Karpas-422 (cell line): ENCODE measurements around the gene SLC29A1. TPM values are rescaled to one million over a fixed set of nuclear protein-coding genes. Genes with fewer than 3 reads are reported as not detected.
A peak's percentile ranks its signal among the peaks of the same experiment; 100 is the strongest.

ENCODE experiments used
- DNase-seq: peaks from one replicate; pipeline ENCODE4 v3.0.0-alpha.2; 2015
- H2AFZ ChIP-seq: fragments of 200-600 bp; sonication (generic); 2 replicates; pipeline ENCODE4 v1.6.1; 2014; ENCODE audit warnings: antibody characterized with exemption, low read length, mixed read lengths
- H3K27ac ChIP-seq: fragments of 200-600 bp; sonication (generic); 2 replicates; pipeline ENCODE4 v1.5.1; 2014; ENCODE audit warnings: mild to moderate bottlenecking, low read length, moderate library complexity
- H3K27me3 ChIP-seq: fragments of 200-600 bp; sonication (generic); 2 replicates; pipeline ENCODE4 v1.6.1; 2014; ENCODE audit warnings: low read length, mixed read lengths
- H3K36me3 ChIP-seq: fragments of 200-600 bp; sonication (generic); 2 replicates; pipeline ENCODE4 v1.6.1; 2014; ENCODE audit warnings: low read length, mixed read lengths; ENCODE audit not compliant: insufficient read depth
- H3K4me1 ChIP-seq: fragments of 200-600 bp; sonication (generic); 2 replicates; pipeline ENCODE4 v1.6.1; 2014; ENCODE audit warnings: mild to moderate bottlenecking, low read length, mixed read lengths
- H3K4me2 ChIP-seq: fragments of 200-600 bp; sonication (generic); 2 replicates; pipeline ENCODE4 v1.6.1; 2014; ENCODE audit warnings: low read length, low read depth, mild to moderate bottlenecking; ENCODE audit not compliant: poor library complexity, severe bottlenecking
- H3K4me3 ChIP-seq: fragments of 200-600 bp; sonication (generic); 2 replicates; pipeline ENCODE4 v1.5.1; 2014; ENCODE audit warnings: mild to moderate bottlenecking, antibody characterized with exemption, low read length, mixed read lengths
- H3K79me2 ChIP-seq: fragments of 200-600 bp; sonication (generic); 2 replicates; pipeline ENCODE4 v1.6.1; 2014; ENCODE audit warnings: mild to moderate bottlenecking, low read length, mixed read lengths
- H3K9ac ChIP-seq: fragments of 200-600 bp; sonication (generic); 2 replicates; pipeline ENCODE4 v1.6.0; 2014; ENCODE audit warnings: low read length
- H3K9me2 ChIP-seq: fragments of 200-600 bp; sonication (generic), shearing (Covaris generic); replicated peaks from 2 replicates; pipeline ENCODE4 v1.6.0; 2014; ENCODE audit warnings: mild to moderate bottlenecking, low read length, moderate library complexity; ENCODE audit not compliant: insufficient read depth
- H3K9me3 ChIP-seq: fragments of 300-700, 200-600 bp; sonication (generic); 2 replicates; pipeline ENCODE4 v1.6.1; 2014; ENCODE audit warnings: low read length, mixed read lengths
- H4K20me1 ChIP-seq: fragments of 200-600 bp; sonication (generic); 2 replicates; pipeline ENCODE4 v1.6.1; 2014; ENCODE audit warnings: mild to moderate bottlenecking, antibody characterized with exemption, low read length, low read depth; ENCODE audit not compliant: insufficient read depth
- total RNA-seq: library from RNA; depleted of rRNA; stranded (reverse); fragments of >200 nt; shearing (Covaris generic); gene quantifications from 2 replicates; pipeline ENCODE4 v1.2.3, GENCODE V29; 2014; ENCODE audit warnings: low replicate concordance

The SLC29A1 gene
- total RNA-seq, 1 experiment from 2014 or later = 26.9 TPM

GRCh38 chr6:44234101-44235025, 11.0 kb downstream of the SLC29A1 start:
- no peaks in the 10 kb centered on the region for H3K79me2 ChIP-seq
- H3K4me1 ChIP-seq = peaks cover 16% of the 10 kb centered on the region
- no peak overlapping the region for H3K4me2 ChIP-seq
- H3K9me3 ChIP-seq = no peaks in the 10 kb centered on the region
- no peaks in the 10 kb centered on the region for H3K27me3 ChIP-seq
- no peaks in the 10 kb centered on the region for H4K20me1 ChIP-seq
- H3K27ac ChIP-seq = no peak overlapping the region
- H3K4me3 ChIP-seq = no peak overlapping the region
- H2AFZ ChIP-seq = no peak overlapping the region
- no peak overlapping the region for H3K9ac ChIP-seq
- DNase-seq = peak; percentile 70
- H3K36me3 ChIP-seq = no peaks in the 10 kb centered on the region; the same call in 1 of the 2 replicates
- H3K9me2 ChIP-seq = no peaks in the 10 kb centered on the region

- no peaks in the 10 kb centered on the region; the same call in 1 of the 2 replicates for H3K36me3 ChIP-seq
- peaks cover 16% of the 10 kb centered on the region for H3K4me1 ChIP-seq
- DNase-seq = no peak
Measured at GRCh38 chr6:44235269-44235668, 11.9 kb downstream of the SLC29A1 start.

DNA sequence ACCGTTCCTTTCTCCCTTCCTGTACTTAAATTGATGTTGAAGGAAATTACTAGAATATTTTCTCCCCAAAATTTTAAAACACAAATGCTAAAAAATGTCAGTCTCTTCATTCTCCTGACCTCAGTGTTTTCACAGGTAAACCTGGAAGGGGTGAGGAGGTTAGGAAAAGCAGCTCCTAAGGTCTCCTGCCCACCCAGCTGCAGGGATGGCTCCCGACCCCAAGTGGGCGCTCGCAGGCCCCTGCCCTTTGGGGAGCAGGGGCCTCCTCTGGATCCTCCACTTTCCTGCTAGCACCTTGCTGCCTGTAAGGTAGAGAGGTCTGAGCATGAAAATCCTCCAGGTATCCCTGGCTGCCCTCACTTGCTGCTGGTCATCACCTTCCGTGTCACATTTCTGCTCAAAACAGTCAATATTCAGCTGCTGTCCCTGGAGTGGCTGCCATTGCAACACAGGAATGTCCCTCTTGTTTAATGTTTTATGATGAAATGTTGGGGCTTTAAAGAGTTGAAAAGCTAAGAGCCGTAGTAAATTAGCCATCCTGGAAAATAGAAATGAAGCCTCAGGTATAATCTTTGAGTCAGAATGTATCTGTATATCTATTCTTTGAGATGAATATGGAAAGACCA, 12.6 kb downstream of the SLC29A1 start:
- H3K27ac ChIP-seq = no peak overlapping the region
- peaks cover 16% of the 10 kb centered on the region for H3K4me1 ChIP-seq
- H2AFZ ChIP-seq = no peak overlapping the region
- H3K9me2 ChIP-seq = no peaks in the 10 kb centered on the region
- no peaks in the 10 kb centered on the region for H3K27me3 ChIP-seq
- H3K9ac ChIP-seq = no peak overlapping the region
- no peaks in the 10 kb centered on the region for H3K9me3 ChIP-seq
- DNase-seq = no peak
- no peaks in the 10 kb centered on the region for H3K79me2 ChIP-seq
- no peaks in the 10 kb centered on the region for H4K20me1 ChIP-seq
- H3K4me2 ChIP-seq = no peak overlapping the region
- H3K36me3 ChIP-seq = no peaks in the 10 kb centered on the region; the same call in 1 of the 2 replicates
- H3K4me3 ChIP-seq = no peak overlapping the region

More at GRCh38 chr6:44235269-44235668, 11.9 kb downstream of the SLC29A1 start:
- Histone ChIP-seq H4K20me1 (no peaks in the 10 kb centered on the region), H3K4me2 (no peak overlapping the region), H3K4me3 (no peak overlapping the region), H3K27ac (no peak overlapping the region), H2AFZ (no peak overlapping the region), H3K27me3 (no peaks in the 10 kb centered on the region), H3K9me3 (no peaks in the 10 kb centered on the region), H3K9ac (no peak overlapping the region), H3K79me2 (no peaks in the 10 kb centered on the region), H3K9me2 (no peaks in the 10 kb centered on the region)

GRCh38 chr6:44237021-44237812, 13.8 kb downstream of the SLC29A1 start:
- Histone ChIP-seq H3K4me2 (peak overlapping the region; percentile 79), H3K27ac (no peak overlapping the region), H3K9ac (peak overlapping the region; percentile 72), H3K27me3 (no peaks in the 10 kb centered on the region), H3K79me2 (no peaks in the 10 kb centered on the region), H3K4me1 (peaks cover 16% of the 10 kb centered on the region), H3K9me3 (no peaks in the 10 kb centered on the region), H2AFZ (peak overlapping the region; percentile 85; the same call in 1 of the 2 replicates), H3K4me3 (peak overlapping the region; percentile 66), H3K36me3 (no peaks in the 10 kb centered on the region; the same call in 1 of the 2 replicates), H3K9me2 (no peaks in the 10 kb centered on the region), H4K20me1 (no peaks in the 10 kb centered on the region)
- peak; percentile 77 for DNase-seq

GRCh38 chr6:44237813-44238433, 14.5 kb downstream of the SLC29A1 start:
- no peak overlapping the region for H3K27ac ChIP-seq
- H4K20me1 ChIP-seq = no peaks in the 10 kb centered on the region
- H3K27me3 ChIP-seq = no peaks in the 10 kb centered on the region
- no peaks in the 10 kb centered on the region for H3K79me2 ChIP-seq
- peak overlapping the region; percentile 72 for H3K9ac ChIP-seq
- peak; percentile 89 for DNase-seq
- H2AFZ ChIP-seq = peak overlapping the region; percentile 85
- no peaks in the 10 kb centered on the region; the same call in 1 of the 2 replicates for H3K36me3 ChIP-seq
- peaks cover 16% of the 10 kb centered on the region for H3K4me1 ChIP-seq
- H3K4me2 ChIP-seq = peak overlapping the region; percentile 79
- H3K9me2 ChIP-seq = no peaks in the 10 kb centered on the region
- no peaks in the 10 kb centered on the region for H3K9me3 ChIP-seq
- peak overlapping the region; percentile 66 for H3K4me3 ChIP-seq

GRCh38 chr6:44238687-44239350, 15.4 kb downstream of the SLC29A1 start:
- Histone ChIP-seq H4K20me1 (no peaks in the 10 kb centered on the region), H3K4me3 (no peak overlapping the region), H3K9me3 (no peaks in the 10 kb centered on the region), H3K27ac (no peak overlapping the region), H2AFZ (no peak overlapping the region), H3K79me2 (no peaks in the 10 kb centered on the region), H3K9ac (no peak overlapping the region), H3K4me1 (peaks cover 16% of the 10 kb centered on the region), H3K27me3 (no peaks in the 10 kb centered on the region), H3K9me2 (no peaks in the 10 kb centered on the region), H3K36me3 (no peaks in the 10 kb centered on the region; the same call in 1 of the 2 replicates), H3K4me2 (peak overlapping the region; percentile 79)
- no peak for DNase-seq

DNA sequence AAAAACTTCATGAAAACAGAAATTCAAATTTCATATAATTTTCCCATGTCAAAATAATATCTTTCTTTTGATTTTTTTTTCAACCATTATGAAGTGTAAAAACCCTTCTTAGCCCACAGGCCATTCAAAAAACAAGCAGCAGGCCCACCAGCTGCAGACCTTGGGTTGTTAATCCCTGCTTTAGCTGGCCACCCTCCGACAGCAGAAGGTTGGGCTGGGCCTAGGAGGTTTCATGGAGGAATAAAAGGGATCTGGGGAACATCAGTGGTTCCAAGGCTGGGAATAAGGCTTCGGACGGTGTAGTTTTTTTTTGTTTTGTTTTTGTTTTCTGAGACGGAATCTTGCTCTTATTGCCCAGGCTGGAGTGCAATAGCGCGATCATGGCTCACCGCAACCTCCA, 19.9 kb downstream of the SLC29A1 start:
- H3K4me3 ChIP-seq = no peak overlapping the region
- no peak for DNase-seq
- peaks cover 15% of the 10 kb centered on the region for H3K4me1 ChIP-seq
- H2AFZ ChIP-seq = no peak overlapping the region
- H3K36me3 ChIP-seq = peaks cover 12% of the 10 kb centered on the region
- H3K9me2 ChIP-seq = no peaks in the 10 kb centered on the region
- no peaks in the 10 kb centered on the region for H3K9me3 ChIP-seq
- H3K9ac ChIP-seq = no peak overlapping the region
- no peak overlapping the region for H3K27ac ChIP-seq
- H3K79me2 ChIP-seq = peaks cover 15% of the 10 kb centered on the region
- H4K20me1 ChIP-seq = peaks cover 14% of the 10 kb centered on the region
- no peaks in the 10 kb centered on the region for H3K27me3 ChIP-seq
- H3K4me2 ChIP-seq = no peak overlapping the region
